HFF-Myc (cell line): ENCODE measurements around the gene ARHGAP6.

Experiments used
- DNase-seq: peaks from one replicate; pipeline ENCODE4 v3.0.0-alpha.2; 2011; ENCODE audit warnings: low read depth; ENCODE audit errors: extremely low read depth
- H3K4me3 ChIP-seq: replicated peaks from 2 replicates; pipeline ENCODE4 v1.5.1; 2011; ENCODE audit warnings: low read depth, mild to moderate bottlenecking, control low read depth, low read length
- CTCF ChIP-seq: IDR thresholded peaks from 2 replicates; pipeline ENCODE4 v1.5.1; 2012; ENCODE audit warnings: mild to moderate bottlenecking, low read depth, low read length, control low read depth; ENCODE audit errors: missing control alignments

ARHGAP6 gene

GRCh38 chrX:11564546-11564945 is 101.2 kb downstream of the ARHGAP6 start:
- no peak for TF ChIP-seq CTCF
- no peak overlapping the region for H3K4me3 ChIP-seq
- no peak for DNase-seq

GRCh38 chrX:11562570-11562969 is 103.2 kb downstream of the ARHGAP6 start:
- H3K4me3 ChIP-seq, result no peak overlapping the region
- no peak for TF ChIP-seq CTCF
- DNase-seq, result no peak

GRCh38 chrX:11558972-11559371 is 106.7 kb downstream of the ARHGAP6 start:
- no peak overlapping the region for H3K4me3 ChIP-seq
- no peak for DNase-seq
- peak; percentile 47 for TF ChIP-seq CTCF

GRCh38 chrX:11557120-11557519 is 108.6 kb downstream of the ARHGAP6 start:
- TF ChIP-seq CTCF, result no peak
- no peak for DNase-seq
- H3K4me3 ChIP-seq, result no peak overlapping the region

GRCh38 chrX:11555759-11556158 is 110.0 kb downstream of the ARHGAP6 start:
- TF ChIP-seq CTCF, result no peak
- DNase-seq, result no peak
- no peak overlapping the region for H3K4me3 ChIP-seq

- DNase-seq, result no peak
- no peak overlapping the region for H3K4me3 ChIP-seq
- no peak for TF ChIP-seq CTCF
Observed at GRCh38 chrX:11553594-11553993, 112.1 kb downstream of the ARHGAP6 start.

- no peak overlapping the region for H3K4me3 ChIP-seq
- DNase-seq, result no peak
- TF ChIP-seq CTCF, result no peak
Observed at GRCh38 chrX:11551151-11551550, 114.6 kb downstream of the ARHGAP6 start.
